ENCODE measurements around the gene DAW1. TPM values are rescaled to one million over a fixed set of nuclear protein-coding genes. Genes with fewer than 3 reads are reported as not detected.

Gene DAW1
- total and polyA plus RNA-seq, 2 of the 4 experiments (the other 2 are of a cell fraction) = 0.86 to 1.4 TPM

DNA sequence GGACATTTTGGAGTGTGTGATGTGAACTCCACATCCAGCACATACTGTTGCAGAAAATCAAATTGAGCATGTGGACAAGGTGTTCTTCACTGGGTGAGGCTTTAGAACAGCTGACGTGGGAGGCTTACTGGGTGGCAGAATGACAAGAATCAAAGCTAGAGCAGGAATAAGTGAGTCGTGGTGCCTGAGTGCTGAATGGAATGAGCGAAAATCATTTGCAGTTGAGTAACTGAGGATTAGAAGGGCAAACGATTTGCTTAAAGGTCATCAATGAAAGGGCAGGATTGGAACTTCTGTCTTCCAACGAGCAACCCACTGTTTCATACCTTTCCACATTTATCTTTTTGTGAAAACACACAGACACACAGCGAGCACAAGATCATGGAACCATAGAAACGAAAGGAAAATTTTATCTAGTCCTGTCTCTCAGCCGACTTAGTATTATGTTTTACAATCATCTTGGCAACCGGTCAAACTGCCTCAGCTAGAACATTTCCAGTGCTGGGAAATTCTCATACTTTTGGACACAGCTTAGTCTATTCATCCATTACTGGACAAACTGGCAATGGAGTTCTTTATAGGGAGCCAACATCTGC is 7.2 kb upstream of the DAW1 start (continued):
- TF ChIP-seq CTCF (conservative IDR thresholded peaks at IDR 0.05; ENCODE audit: low read depth, low read length) (no peak), POLR2A (IDR thresholded peaks at IDR 0.05; ENCODE audit: low read depth, low read length) (no peak)

DNA sequence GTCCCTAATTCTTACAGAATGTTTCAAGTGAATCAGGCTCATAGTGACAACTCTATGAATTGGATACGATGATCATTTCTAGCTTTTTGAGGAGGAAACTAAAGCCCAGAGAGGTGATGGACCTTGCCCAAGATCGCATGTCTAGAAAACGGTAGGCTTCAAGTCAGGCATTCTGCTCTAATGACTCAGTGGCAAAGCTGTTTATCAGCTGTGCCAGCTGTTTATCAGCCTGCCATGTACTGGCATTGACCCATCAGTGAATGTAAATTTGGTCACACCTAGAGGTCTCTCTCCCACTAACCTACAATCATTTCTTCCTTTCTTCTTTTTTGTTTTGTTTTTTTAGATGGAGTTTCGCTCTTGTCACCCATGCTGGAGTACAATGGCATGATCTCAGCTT is 6.1 kb upstream of the DAW1 start:
- dilution Hi-C loops (cut with HindIII; ENCODE audit: low sequenced_read_pairs, unreplicated experiment) = no loop called here
- H3K14ac ChIP-seq (replicated peaks; ENCODE audit: low read depth, low read length) = no peak overlapping the region
- H3K4me3 ChIP-seq (ENCODE audit: insufficient read depth, low read depth, low read length) = no peak overlapping the region
- no peaks in the 10 kb centered on the region for H4K20me1 ChIP-seq (ENCODE audit: insufficient read depth, low read length)
- H2AK5ac ChIP-seq (ENCODE audit: low read depth, low read length) = peak overlapping the region; percentile 59; the same call in 1 of the 2 replicates
- intact Hi-C loops (cut with micrococcal nuclease) = no loop called here
- H3K56ac ChIP-seq (ENCODE audit: extremely low read depth, insufficient read depth, low read length) = no peak overlapping the region
- no peaks in the 10 kb centered on the region for H3K36me3 ChIP-seq (ENCODE audit: control insufficient read depth, insufficient read depth, low read length)
- 73% methylated on average over 3 of the region's 4 CpGs; no CpG with 5 or more reads in 1 of the 2 experiments for WGBS, 2 experiments (ENCODE audit: extremely low coverage in 2 of 2, insufficient read length in 1 of 2)
- CTCF ChIA-PET = no interaction called here
- H2AFZ ChIP-seq (replicated peaks; ENCODE audit: low read length, poor library complexity) = no peak overlapping the region
- no peak overlapping the region for H3K4me2 ChIP-seq (ENCODE audit: low read depth, low read length)
- no peak overlapping the region for H3K18ac ChIP-seq (ENCODE audit: low read depth, low read length)
- H3K79me1 ChIP-seq (ENCODE audit: low read depth in 1 of 2, low read length in 2 of 2) = no peaks in the 10 kb centered on the region
- H4K5ac ChIP-seq (ENCODE audit: low read depth, low read length) = no peak overlapping the region
- no peak overlapping the region for H3K9ac ChIP-seq (ENCODE audit: low read depth, low read length)
- POLR2A ChIA-PET (ENCODE audit: unreplicated experiment) = no interaction called here
- H3K27ac ChIP-seq (ENCODE audit: insufficient read depth, low read length) = no peak overlapping the region
- peaks cover 13% of the 10 kb centered on the region; the same call in 1 of the 2 replicates for H3K9me1 ChIP-seq (ENCODE audit: insufficient read depth, low read length)
- no peak overlapping the region for H4K8ac ChIP-seq (ENCODE audit: low read depth in 2 of 2, low read length in 2 of 2)
- H2BK5ac ChIP-seq (ENCODE audit: low read depth, low read length, poor library complexity, severe bottlenecking) = no peak overlapping the region
- ATAC-seq (ENCODE audit: low read depth) (no peak), DNase-seq (no peak)
- H2BK20ac ChIP-seq (ENCODE audit: low read depth, low read length) = no peak overlapping the region
- peaks cover 10% of the 10 kb centered on the region for H3K4me1 ChIP-seq (ENCODE audit: control insufficient read depth, insufficient read depth, low read length)
- H3K4ac ChIP-seq (ENCODE audit: low read depth, low read length) = no peak overlapping the region
- no peak overlapping the region for H2BK15ac ChIP-seq (ENCODE audit: low read depth, low read length)
- no peak overlapping the region for H3K23ac ChIP-seq (ENCODE audit: low read depth, low read length)
- no peak overlapping the region for H2BK120ac ChIP-seq (ENCODE audit: low read depth, low read length)
- H2AK9ac ChIP-seq (replicated peaks; ENCODE audit: low read depth, low read length, poor library complexity) = no peak overlapping the region
- in situ Hi-C loops (cut with MboI; ENCODE audit: low sequenced_read_pairs) = no loop called here
- H3K27me3 ChIP-seq (ENCODE audit: control insufficient read depth, insufficient read depth, low read length) = no peaks in the 10 kb centered on the region
- H3K9me3 ChIP-seq (ENCODE audit: control insufficient read depth, insufficient read depth, low read length) = no peaks in the 10 kb centered on the region
- no peak overlapping the region for H4K91ac ChIP-seq (ENCODE audit: insufficient read depth, low read depth, low read length)
- no TSS peak for BruUV-seq (replicated peaks)
- TF ChIP-seq USF2 (IDR thresholded peaks at IDR 0.05; ENCODE audit: low read depth, low read length) = no peak
- TF ChIP-seq MXI1 (IDR thresholded peaks at IDR 0.05; ENCODE audit: borderline replicate concordance, low read depth, low read length) = no peak
- no peak for TF ChIP-seq NFE2L2 (IDR thresholded peaks at IDR 0.05; ENCODE audit: low read depth, low read length)
- no peak for TF ChIP-seq RFX5 (IDR thresholded peaks at IDR 0.05; ENCODE audit: low read depth, low read length)
- TF ChIP-seq RAD21 (IDR thresholded peaks at IDR 0.05; ENCODE audit: low read length) = no peak
- no peak for TF ChIP-seq POLR2A (IDR thresholded peaks at IDR 0.05; ENCODE audit: low read depth, low read length)
- TF ChIP-seq ELK1 (IDR thresholded peaks at IDR 0.05; ENCODE audit: borderline replicate concordance, low read depth, low read length) = no peak
- no peak for TF ChIP-seq CTCF (conservative IDR thresholded peaks at IDR 0.05; ENCODE audit: low read depth, low read length)
- TF ChIP-seq CHD1 (IDR thresholded peaks at IDR 0.05; ENCODE audit: low read depth, low read length) = no peak
- no peak for TF ChIP-seq BHLHE40 (IDR thresholded peaks at IDR 0.05; ENCODE audit: low read depth, low read length)

Data from IMR-90 (cell line).